Measurements from ENCODE around the gene NEK10. TPM values are rescaled to one million over a fixed set of nuclear protein-coding genes. Genes with fewer than 3 reads are reported as not detected.

The NEK10 gene
- total and polyA plus RNA-seq, 9 of the 15 experiments (the other 6 are each of a cell fraction or from before 2014, with no cell fraction given), result 0.07 TPM; not detected in 8

GRCh38 chr3:27202959-27203358 lies 166.2 kb downstream of the NEK10 start:
- Histone ChIP-seq H3K36me3 (ENCODE audit: control insufficient read depth, insufficient read depth, low read length) (no peaks in the 10 kb centered on the region), H3K4me1 (replicated peaks in 1 of 2; ENCODE audit: control insufficient read depth in 2 of 2, insufficient read depth in 2 of 2, low read length in 2 of 2) (no peaks in the 10 kb centered on the region), H3K9ac (ENCODE audit: insufficient read depth in 1 of 2, low read depth in 2 of 2, low read length in 2 of 2) (no peak overlapping the region), H2AFZ (ENCODE audit: low read depth, low read length) (no peak overlapping the region), H3K4me3 (no peak overlapping the region), H3K4me2 (ENCODE audit: insufficient read depth, low read length) (no peak overlapping the region), H3K9me3 (replicated peaks; ENCODE audit: control insufficient read depth, insufficient read depth, low read depth, low read length) (no peaks in the 10 kb centered on the region), H3K27me3 (ENCODE audit: control insufficient read depth in 2 of 2, insufficient read depth in 2 of 2, low read length in 2 of 2) (no peaks in the 10 kb centered on the region), H4K20me1 (replicated peaks; ENCODE audit: control insufficient read depth, insufficient read depth, low read length) (no peaks in the 10 kb centered on the region), H3K9me1 (ENCODE audit: control insufficient read depth, insufficient read depth, low read length) (no peaks in the 10 kb centered on the region), H3K79me2 (ENCODE audit: control insufficient read depth, insufficient read depth, low read length) (no peaks in the 10 kb centered on the region), H3K27ac (ENCODE audit: extremely low read depth, low read depth, low read length) (no peak overlapping the region)
- ChIA-PET CTCF (ENCODE audit: low intra/inter-chr PET ratio) (interaction anchor here (0.6 kb wide), 1 partner anchor 892 kb away, joined by 4 read pairs; no protein-coding TSS in a partner anchor), POLR2A (no interaction called here)
- DNase-seq (ENCODE audit: extremely low read depth in 1 of 4, low spot score in 3 of 4) (no peak), FAIRE-seq (no peak), ATAC-seq (no peak)
- intact Hi-C loops (cut with micrococcal nuclease), result no loop called here
- in situ Hi-C loops (cut with MboI), result no loop called here
- WGBS (ENCODE audit: insufficient coverage, low coverage, missing lambda C conversion rate), result 0% methylated on average over 1 of the region's 1 CpG
- BruUV-seq (replicated peaks), result no TSS peak
- TF ChIP-seq MCM7 (IDR thresholded peaks at IDR 0.05) (no peak), XRCC3 (IDR thresholded peaks at IDR 0.05) (no peak), RBBP5 (IDR thresholded peaks at IDR 0.05; ENCODE audit: borderline replicate concordance, insufficient read depth, low read length, poor library complexity, severe bottlenecking) (no peak), IRF2 (CRISPR knock-in tag; IDR thresholded peaks at IDR 0.05) (no peak), ZNF561 (CRISPR knock-in tag; conservative IDR thresholded peaks at IDR 0.05) (no peak), ZNF24 (IDR thresholded peaks at IDR 0.05) (no peak), PHF21A (IDR thresholded peaks at IDR 0.05; ENCODE audit: borderline replicate concordance, low read depth) (no peak), RBM34 (IDR thresholded peaks at IDR 0.05; ENCODE audit: borderline replicate concordance, insufficient read depth, low read length) (no peak)

DNA sequence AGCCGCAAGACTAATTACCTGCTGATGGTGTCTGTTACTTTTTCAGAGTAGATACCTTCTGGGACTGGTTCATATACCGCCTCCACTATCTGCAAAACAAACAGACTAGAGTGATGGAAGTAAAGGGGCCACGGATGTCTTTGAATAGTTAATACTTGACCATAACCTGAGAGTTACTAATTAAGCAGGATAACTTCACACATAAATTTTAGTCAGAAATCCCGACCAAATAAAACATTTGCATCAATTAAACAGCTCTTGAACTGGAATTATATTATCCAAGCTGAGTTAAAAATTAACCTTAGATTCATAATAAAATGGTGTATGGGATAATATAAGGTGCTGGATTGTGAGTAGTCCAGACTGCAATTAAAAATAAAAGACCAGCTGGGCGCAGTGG lies 167.7 kb downstream of the NEK10 start:
- DNase-seq (ENCODE audit: extremely low read depth in 1 of 4, low spot score in 3 of 4) (no peak), ATAC-seq (no peak), FAIRE-seq (no peak)
- no TSS peak for BruUV-seq (replicated peaks)
- Histone ChIP-seq H3K9ac (ENCODE audit: insufficient read depth in 1 of 2, low read depth in 2 of 2, low read length in 2 of 2) (no peak overlapping the region), H3K9me3 (replicated peaks; ENCODE audit: control insufficient read depth, insufficient read depth, low read depth, low read length) (no peaks in the 10 kb centered on the region), H3K27ac (ENCODE audit: extremely low read depth, low read depth, low read length) (no peak overlapping the region), H2AFZ (ENCODE audit: low read depth, low read length) (no peak overlapping the region), H3K79me2 (ENCODE audit: control insufficient read depth, insufficient read depth, low read length) (no peaks in the 10 kb centered on the region), H3K9me1 (ENCODE audit: control insufficient read depth, insufficient read depth, low read length) (no peaks in the 10 kb centered on the region), H4K20me1 (replicated peaks; ENCODE audit: control insufficient read depth, insufficient read depth, low read length) (no peaks in the 10 kb centered on the region), H3K4me1 (replicated peaks in 1 of 2; ENCODE audit: control insufficient read depth in 2 of 2, insufficient read depth in 2 of 2, low read length in 2 of 2) (no peaks in the 10 kb centered on the region), H3K27me3 (ENCODE audit: control insufficient read depth in 2 of 2, insufficient read depth in 2 of 2, low read length in 2 of 2) (no peaks in the 10 kb centered on the region), H3K4me3 (no peak overlapping the region), H3K4me2 (ENCODE audit: insufficient read depth, low read length) (no peak overlapping the region), H3K36me3 (ENCODE audit: control insufficient read depth, insufficient read depth, low read length) (no peaks in the 10 kb centered on the region)
- in situ Hi-C loops (cut with MboI) (no loop called here), intact Hi-C loops (cut with micrococcal nuclease) (no loop called here)
- 3% methylated on average over 5 of the region's 5 CpGs for whole genome bisulfite sequencing (ENCODE audit: insufficient coverage, low coverage, missing lambda C conversion rate)
- TF ChIP-seq RBM22 (IDR thresholded peaks at IDR 0.05; ENCODE audit: low read depth, low read length, poor library complexity, severe bottlenecking) (no peak), SIN3A (IDR thresholded peaks at IDR 0.05; ENCODE audit: borderline replicate concordance in 2 of 2, control insufficient read depth in 1 of 2, low read depth in 2 of 2, low read length in 2 of 2) (no peak), THAP12 (CRISPR knock-in tag; IDR thresholded peaks at IDR 0.05) (no peak)
- TF ChIP-seq, protein P1, sequence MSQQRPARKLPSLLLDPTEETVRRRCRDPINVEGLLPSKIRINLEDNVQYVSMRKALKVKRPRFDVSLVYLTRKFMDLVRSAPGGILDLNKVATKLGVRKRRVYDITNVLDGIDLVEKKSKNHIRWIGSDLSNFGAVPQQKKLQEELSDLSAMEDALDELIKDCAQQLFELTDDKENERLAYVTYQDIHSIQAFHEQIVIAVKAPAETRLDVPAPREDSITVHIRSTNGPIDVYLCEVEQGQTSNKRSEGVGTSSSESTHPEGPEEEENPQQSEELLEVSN (IDR thresholded peaks at IDR 0.05; ENCODE audit: borderline replicate concordance in 1 of 2, extremely low read depth in 1 of 2, insufficient read depth in 1 of 2, insufficient read length in 1 of 2, low read depth in 1 of 2, low read length in 1 of 2, poor library complexity in 1 of 2, severe bottlenecking in 1 of 2), result no peak
- ChIA-PET POLR2A (no interaction called here), CTCF (ENCODE audit: low intra/inter-chr PET ratio) (no interaction called here)
